Measurements from ENCODE around the gene RPL38. TPM values are rescaled to one million over a fixed set of nuclear protein-coding genes. Genes with fewer than 3 reads are reported as not detected.
A peak's percentile ranks its signal among the peaks of the same experiment; 100 is the strongest.

Gene RPL38
- total and polyA plus RNA-seq, 5 experiments from 2014 or later = 2,061 to 2,688 (median 2,282) TPM

DNA sequence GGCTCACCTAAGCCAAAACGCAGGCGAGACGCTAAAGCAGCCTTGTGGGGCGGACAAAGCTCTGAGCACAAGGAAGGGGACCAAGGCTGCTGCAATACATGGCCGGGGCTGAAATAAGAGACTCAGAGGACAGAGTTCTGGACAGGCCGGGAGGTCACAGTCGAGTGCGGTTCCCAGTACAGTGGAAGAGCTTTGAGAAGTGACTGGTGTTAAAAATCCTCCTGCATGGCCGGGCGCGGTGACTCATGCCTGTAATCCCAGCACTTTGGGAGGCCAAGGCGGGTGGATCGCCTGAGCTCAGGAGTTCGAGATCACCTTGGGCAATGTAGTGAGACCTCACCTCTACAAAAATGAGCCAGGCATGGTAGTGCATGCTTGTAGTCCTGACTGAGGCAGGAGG lies 20.4 kb downstream of the RPL38 start:
- H3K9me3 Mint-ChIP-seq = no peaks in the 10 kb centered on the region
- no peaks in the 10 kb centered on the region for H3K27me3 Mint-ChIP-seq
- no peak overlapping the region for H3K27ac Mint-ChIP-seq
- H3K36me3 Mint-ChIP-seq = peaks cover 0 to 9% (median 8%) of the 10 kb centered on the region in 3 donors
- no peak for DNase-seq
- peaks cover 0 to 2% (median 0%) of the 10 kb centered on the region in 4 donors for H3K4me1 Mint-ChIP-seq
- POLR2A ChIA-PET = no interaction called here
- no peak overlapping the region for H3K4me3 Mint-ChIP-seq
- ATAC-seq = no peak

- Mint-ChIP-seq H3K27me3 (no peaks in the 10 kb centered on the region), H3K27ac (no peak overlapping the region), H3K36me3 (peaks cover 0 to 12% (median 2%) of the 10 kb centered on the region in 3 donors), H3K9me3 (no peaks in the 10 kb centered on the region), H3K4me1 (peaks cover 0 to 2% (median 0%) of the 10 kb centered on the region in 4 donors), H3K4me3 (no peak overlapping the region)
- POLR2A ChIA-PET = interaction anchor here (0.6 kb wide), 1 partner anchor 56 kb away, joined by 4 read pairs; no protein-coding TSS in a partner anchor
- ATAC-seq = no peak
- DNase-seq = no peak
Observed at GRCh38 chr17:74224959-74225725, 21.7 kb downstream of the RPL38 start.

GRCh38 chr17:74226252-74226651 lies 22.8 kb downstream of the RPL38 start:
- Mint-ChIP-seq H3K27ac (peak overlapping the region in 1 of 10 donors; percentile 25), H3K27me3 (no peaks in the 10 kb centered on the region), H3K36me3 (peaks cover 0 to 14% (median 4%) of the 10 kb centered on the region in 3 donors), H3K9me3 (no peaks in the 10 kb centered on the region), H3K4me1 (peaks cover 0 to 2% (median 0%) of the 10 kb centered on the region in 4 donors), H3K4me3 (no peak overlapping the region)
- no peak for DNase-seq
- no peak for ATAC-seq
- POLR2A ChIA-PET = no interaction called here

DNA sequence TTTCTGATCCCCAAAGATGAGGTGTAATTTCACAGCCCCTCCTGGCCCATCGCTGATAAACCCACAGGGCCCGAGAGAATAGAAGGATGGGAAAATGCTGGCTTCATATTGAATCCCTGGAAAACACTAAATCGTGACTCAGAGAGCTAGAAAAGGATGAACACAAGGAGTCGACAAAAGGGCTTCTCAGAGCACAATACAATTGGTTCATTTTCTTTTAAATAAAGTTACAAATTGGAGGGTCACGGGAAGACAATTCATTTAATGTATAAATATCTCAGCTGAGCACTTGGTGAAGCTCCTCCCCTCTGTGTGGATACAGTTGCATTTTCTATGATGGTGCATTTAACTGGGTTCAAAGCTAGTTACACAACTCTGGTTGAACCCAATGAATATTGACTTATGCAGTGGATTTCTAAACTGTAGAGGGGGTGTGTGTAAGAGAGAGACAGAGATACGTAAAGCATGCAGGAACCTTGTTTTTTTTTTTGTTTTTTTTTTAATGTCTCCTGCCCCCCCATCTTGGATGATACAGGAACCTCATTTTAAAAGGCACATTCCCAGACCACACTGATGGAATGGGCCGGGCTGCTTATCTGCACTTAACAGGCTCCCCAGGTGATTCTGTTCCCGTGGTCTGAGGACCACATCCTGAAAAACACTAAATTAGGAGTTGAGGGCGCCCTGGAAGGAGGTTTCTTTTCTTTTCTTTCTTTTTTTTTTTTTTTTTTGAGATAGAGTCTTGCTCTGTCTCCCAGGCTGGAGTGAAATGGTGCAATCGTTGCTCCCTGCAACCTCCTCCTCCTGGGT lies 24.0 kb downstream of the RPL38 start:
- POLR2A ChIA-PET = no interaction called here
- Mint-ChIP-seq H3K9me3 (no peaks in the 10 kb centered on the region), H3K27me3 (no peaks in the 10 kb centered on the region), H3K36me3 (peaks cover 0 to 17% (median 4%) of the 10 kb centered on the region in 3 donors), H3K4me1 (peaks cover 0 to 2% (median 0%) of the 10 kb centered on the region in 4 donors), H3K4me3 (no peak overlapping the region), H3K27ac (peak overlapping the region in 1 of 10 donors; percentile 61)
- no peak for DNase-seq
- no peak for ATAC-seq

- Mint-ChIP-seq H3K27ac (peak overlapping the region in 3 of 10 donors; percentile 49 to 79 (median 61)), H3K4me3 (no peak overlapping the region), H3K4me1 (peaks cover 0 to 2% (median under 1%) of the 10 kb centered on the region in 4 donors), H3K9me3 (no peaks in the 10 kb centered on the region), H3K36me3 (peaks cover 0 to 17% (median 2%) of the 10 kb centered on the region in 3 donors), H3K27me3 (no peaks in the 10 kb centered on the region)
- no peak for DNase-seq
- no peak for ATAC-seq
- POLR2A ChIA-PET = no interaction called here
Observed at GRCh38 chr17:74228306-74228978, 25.0 kb downstream of the RPL38 start.

DNA sequence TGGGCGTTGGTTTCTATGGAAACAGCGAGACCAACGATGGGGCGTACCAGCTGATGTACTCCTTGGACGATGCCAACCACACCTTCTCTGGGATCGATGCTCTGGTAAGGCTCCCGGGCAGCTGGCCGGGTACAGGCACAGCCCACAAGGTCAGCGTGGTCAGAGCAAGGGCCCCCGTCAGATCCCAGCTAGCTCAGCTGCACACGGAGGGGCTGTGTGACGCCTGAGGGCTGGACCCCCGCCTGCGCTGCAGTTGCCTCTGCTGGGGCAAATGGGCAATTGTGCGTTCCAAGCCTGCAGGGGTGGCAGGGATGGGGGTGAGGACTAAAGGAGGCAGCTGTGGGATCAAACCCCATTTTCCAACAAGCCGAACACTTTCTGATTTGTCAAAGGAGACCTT lies 27.4 kb downstream of the RPL38 start:
- Mint-ChIP-seq H3K36me3 (peaks cover 0 to 12% (median 2%) of the 10 kb centered on the region in 3 donors), H3K9me3 (no peaks in the 10 kb centered on the region), H3K27me3 (no peaks in the 10 kb centered on the region), H3K27ac (no peak overlapping the region), H3K4me1 (peaks cover 0 to 12% (median 1%) of the 10 kb centered on the region in 4 donors), H3K4me3 (no peak overlapping the region)
- POLR2A ChIA-PET = no interaction called here
- DNase-seq (no peak), ATAC-seq (no peak)

DNA sequence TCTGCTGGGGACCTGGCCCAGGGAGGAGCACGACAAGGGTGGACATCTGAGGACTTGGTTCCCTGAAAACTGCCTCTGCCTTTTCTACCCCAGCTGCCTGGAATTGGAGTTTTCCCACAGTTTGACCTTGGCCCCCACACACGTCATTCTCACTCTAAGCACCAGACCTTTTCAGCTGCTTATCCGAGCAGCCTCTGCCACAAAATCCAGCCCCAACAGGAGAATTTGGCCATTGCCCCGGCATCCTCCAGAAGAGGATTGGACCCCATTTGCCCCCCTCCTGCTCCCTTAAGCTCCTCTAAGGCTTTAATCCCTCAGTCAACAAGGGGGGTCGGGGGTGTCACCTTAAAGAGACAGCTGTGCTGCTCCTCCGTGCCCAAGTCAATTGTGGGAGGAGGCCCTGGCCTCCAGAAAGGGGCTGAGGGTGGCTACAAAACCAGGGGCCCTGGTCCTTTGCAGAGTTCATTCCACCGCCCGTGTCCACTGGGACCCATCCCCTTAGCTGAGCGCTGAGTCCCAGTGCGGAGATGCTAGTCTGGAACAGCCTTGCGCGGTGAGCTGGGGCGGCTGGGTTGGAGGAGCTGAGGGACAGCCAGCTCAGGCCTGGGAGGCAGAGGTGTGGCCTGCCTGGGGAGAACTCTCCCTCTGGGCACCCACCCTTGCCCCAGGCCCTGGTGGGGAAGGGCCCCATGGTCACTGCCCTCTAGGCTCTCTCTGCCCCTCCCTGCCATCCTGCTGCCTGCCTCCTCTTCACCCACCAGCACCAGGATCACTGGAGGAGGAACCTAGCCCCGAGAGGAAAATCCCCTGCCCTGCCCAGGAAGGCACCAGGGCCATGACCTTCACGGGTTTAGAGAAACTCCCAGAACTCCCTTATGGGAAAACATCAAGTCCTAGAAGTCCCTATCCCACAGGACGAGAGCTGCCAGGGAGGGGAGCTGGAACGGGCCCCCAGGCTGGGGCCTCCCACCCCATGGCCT lies 28.7 kb downstream of the RPL38 start:
- H3K4me3 Mint-ChIP-seq = no peak overlapping the region
- H3K9me3 Mint-ChIP-seq = no peaks in the 10 kb centered on the region
- peaks cover 0 to 8% (median 2%) of the 10 kb centered on the region in 3 donors for H3K36me3 Mint-ChIP-seq
- POLR2A ChIA-PET = interaction anchor here (0.6 kb wide), 1 partner anchor 311 kb away, joined by 3 read pairs; no protein-coding TSS in a partner anchor
- no peak overlapping the region for H3K27ac Mint-ChIP-seq
- peaks cover 0 to 12% (median 1%) of the 10 kb centered on the region in 4 donors for H3K4me1 Mint-ChIP-seq
- ATAC-seq = no peak
- DNase-seq = no peak
- no peaks in the 10 kb centered on the region for H3K27me3 Mint-ChIP-seq

- H3K4me3 Mint-ChIP-seq = no peak overlapping the region
Observed at GRCh38 chr17:74233937-74234336, 30.5 kb downstream of the RPL38 start.

DNA sequence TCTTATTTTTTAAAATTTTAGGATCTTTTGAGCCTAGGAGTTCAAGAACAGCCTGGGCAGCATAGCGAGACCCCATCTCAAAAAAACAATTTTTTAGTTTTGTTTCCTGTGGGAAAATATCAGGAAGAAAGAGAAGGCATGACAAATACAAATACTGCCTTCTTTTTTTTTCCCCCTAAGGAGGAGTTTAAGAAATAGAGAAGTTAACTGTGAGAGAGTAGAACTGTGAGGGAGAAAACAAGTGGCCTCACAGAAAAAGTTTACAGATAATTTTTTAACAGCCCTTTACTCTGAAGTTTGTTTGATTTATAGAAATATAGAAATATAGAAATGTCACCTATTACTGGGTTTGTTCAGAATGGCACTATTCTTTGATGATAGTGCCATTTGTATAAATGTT lies 31.0 kb downstream of the RPL38 start:
- Mint-ChIP-seq H3K27ac (peak overlapping the region in 1 of 10 donors; percentile 9), H3K27me3 (no peaks in the 10 kb centered on the region), H3K9me3 (no peaks in the 10 kb centered on the region), H3K4me3 (no peak overlapping the region), H3K4me1 (peaks cover 0 to 12% (median 0%) of the 10 kb centered on the region in 4 donors), H3K36me3 (peaks cover 0 to 7% (median 2%) of the 10 kb centered on the region in 3 donors)
- ATAC-seq (no peak), DNase-seq (no peak)
- POLR2A ChIA-PET = no interaction called here

More at GRCh38 chr17:74233937-74234336, 30.5 kb downstream of the RPL38 start:
- no peaks in the 10 kb centered on the region for H3K27me3 Mint-ChIP-seq
- H3K9me3 Mint-ChIP-seq = no peaks in the 10 kb centered on the region
- ATAC-seq (no peak), DNase-seq (no peak)
- peaks cover 0 to 8% (median 2%) of the 10 kb centered on the region in 3 donors for H3K36me3 Mint-ChIP-seq
- peak overlapping the region in 1 of 10 donors; percentile 9 for H3K27ac Mint-ChIP-seq
- POLR2A ChIA-PET = no interaction called here
- H3K4me1 Mint-ChIP-seq = peaks cover 0 to 12% (median under 1%) of the 10 kb centered on the region in 4 donors

GRCh38 chr17:74235040-74235581 lies 31.6 kb downstream of the RPL38 start:
- no peak for ATAC-seq
- POLR2A ChIA-PET = no interaction called here
- Mint-ChIP-seq H3K27me3 (no peaks in the 10 kb centered on the region), H3K4me3 (peak overlapping the region in 1 of 10 donors; percentile 39), H3K9me3 (no peaks in the 10 kb centered on the region), H3K27ac (peak overlapping the region in 2 of 10 donors; percentile 43), H3K36me3 (peaks cover 0 to 5% (median 2%) of the 10 kb centered on the region in 3 donors), H3K4me1 (peaks cover 0 to 15% (median 0%) of the 10 kb centered on the region in 4 donors)
- DNase-seq = no peak

- H3K36me3 Mint-ChIP-seq = peaks cover 0 to 5% (median 0%) of the 10 kb centered on the region in 3 donors
- no peak overlapping the region for H3K4me3 Mint-ChIP-seq
- DNase-seq = no peak
- POLR2A ChIA-PET = no interaction called here
- H3K4me1 Mint-ChIP-seq = peaks cover 0 to 15% (median 0%) of the 10 kb centered on the region in 4 donors
- H3K27ac Mint-ChIP-seq = no peak overlapping the region
- no peak for ATAC-seq
- no peaks in the 10 kb centered on the region for H3K27me3 Mint-ChIP-seq
- no peaks in the 10 kb centered on the region for H3K9me3 Mint-ChIP-seq
Observed at GRCh38 chr17:74235911-74236371, 32.5 kb downstream of the RPL38 start.

Data from naive thymus-derived CD8-positive, alpha-beta T cell (primary cell).